HepG2 (cell line): ENCODE data around the gene CNN3. TPM values are rescaled to one million over a fixed set of nuclear protein-coding genes. Genes with fewer than 3 reads are reported as not detected.

Experiments used
- ATAC-seq: fragments of 200-7000 bp; cut with Tn5 transposase; 3 replicates; pipeline ENCODE4 v1.9.1; 2020; ENCODE audit warnings: mild to moderate bottlenecking, moderate library complexity
- BruUV-seq: library from RNA; stranded (reverse); fragments of 400-500 nt; replicated peaks from 2 replicates; lab custom pipeline; 2021; lab: Mats Ljungman, UMichigan
- CTCF ChIA-PET: fragments of 300-600 bp; formaldehyde crosslinking; extraction: SDS; loops from one replicate; lab custom pipeline; 2021; ENCODE audit warnings: low total read pairs, inconsistent platforms, low intra/inter-chr PET ratio; lab: Yijun Ruan, JAX
- POLR2A ChIA-PET: fragments of 350-600 bp; sonication (Branson Sonifier 250); formaldehyde crosslinking; loops from one replicate; lab custom pipeline; 2020; ENCODE audit warnings: antibody characterized with exemption, inconsistent platforms; lab: Yijun Ruan, JAX
- DNase-seq: peaks from one replicate; pipeline ENCODE4 v3.0.0-alpha.2; 2015; ENCODE audit warnings: low spot score
- FAIRE-seq: peaks from 3 replicates; lab custom pipeline; 2011; peaks lifted over from hg19 to GRCh38; lab: Jason Lieb, UNC
- H2AFZ ChIP-seq: one replicate; pipeline ENCODE4 v1.6.1; 2011; ENCODE audit warnings: low read length, inconsistent platforms
- H3K27ac ChIP-seq: fragments of 300-600 bp; 3 replicates; pipeline ENCODE4 v1.8.0; 2011; ENCODE audit warnings: mixed run types, mild to moderate bottlenecking, mixed read lengths, low read length, inconsistent platforms; ENCODE audit not compliant: insufficient read depth; ENCODE audit errors: extremely low read length
- H3K27me3 ChIP-seq, 2 experiments: fragments of 200-600 bp in 1 of 2; 2 replicates in 1 of 2; 3 replicates in 1 of 2; pipeline versions ENCODE4 v1.6.0 to v1.8.0; 2011; ENCODE audit warnings: low read length in 2 of 2, mild to moderate bottlenecking in 2 of 2, moderate library complexity in 2 of 2, inconsistent platforms in 1 of 2; ENCODE audit not compliant: insufficient read depth in 2 of 2, control insufficient read depth in 1 of 2
- H3K36me3 ChIP-seq, 2 experiments: fragments of 200-600 bp in 1 of 2; replicated peaks in 1 of 2; 2 replicates in 1 of 2; 3 replicates in 1 of 2; pipeline versions ENCODE4 v1.5.1 to v1.8.0; 2011; ENCODE audit warnings: low read length in 2 of 2, inconsistent platforms in 1 of 2; ENCODE audit not compliant: insufficient read depth in 2 of 2, control insufficient read depth in 1 of 2
- H3K4me1 ChIP-seq: 2 replicates; pipeline ENCODE4 v1.5.1; 2012; ENCODE audit warnings: low read length, inconsistent platforms; ENCODE audit not compliant: insufficient read depth
- H3K4me2 ChIP-seq: 2 replicates; pipeline ENCODE4 v1.6.0; 2011; ENCODE audit warnings: low read depth, low read length, inconsistent platforms
- H3K4me3 ChIP-seq, 3 experiments: fragments of 200-600 bp in 1 of 3; sonication (generic), shearing (Covaris generic) in 1 of 3; replicated peaks in 1 of 3; 2 replicates each; pipeline ENCODE4 v1.5.1; 2011 to 2016; ENCODE audit warnings: low read length in 3 of 3, inconsistent platforms in 2 of 3, low read depth in 2 of 3, mild to moderate bottlenecking in 2 of 3, control low read depth in 1 of 3, mixed read lengths in 1 of 3; ENCODE audit not compliant: insufficient read depth in 1 of 3
- H3K79me2 ChIP-seq: one replicate; pipeline ENCODE4 v1.6.1; 2011; ENCODE audit warnings: low read length, inconsistent platforms; ENCODE audit not compliant: insufficient read depth
- H3K9ac ChIP-seq: 2 replicates; pipeline ENCODE4 v1.6.0; 2011; ENCODE audit warnings: mild to moderate bottlenecking, low read depth, low read length, inconsistent platforms; ENCODE audit not compliant: insufficient read depth
- H3K9me3 ChIP-seq: 2 replicates; pipeline ENCODE4 v1.5.1; 2012; ENCODE audit warnings: mild to moderate bottlenecking, low read length
- H4K20me1 ChIP-seq: 2 replicates; pipeline ENCODE4 v1.6.0; 2011; ENCODE audit warnings: inconsistent platforms, mild to moderate bottlenecking, low read length, moderate library complexity; ENCODE audit not compliant: insufficient read depth
- ASH2L ChIP-seq: fragments of 300-600, 200-600 bp; sonication (generic); IDR thresholded peaks from 2 replicates; pipeline ENCODE4 v1.7.0; 2017; ENCODE audit warnings: low read depth, mild to moderate bottlenecking, moderate library complexity, mixed read lengths, low read length; ENCODE audit not compliant: insufficient read length
- EP300 ChIP-seq, 3 experiments: sonication (generic) in 1 of 3; formaldehyde crosslinking in 1 of 3; IDR thresholded peaks; 2 replicates each; pipeline versions ENCODE4 v1.5.1 to v1.6.1; 2011 to 2020; ENCODE audit warnings: low read depth in 2 of 3, low read length in 2 of 3, borderline replicate concordance in 1 of 3, improper control_type of control experiment in 1 of 3, mild to moderate bottlenecking in 1 of 3, missing genetic modification reagents in 1 of 3, moderate library complexity in 1 of 3
- FOXO1 ChIP-seq: sonication (generic); formaldehyde crosslinking; IDR thresholded peaks from 2 replicates; pipeline ENCODE4 v1.4.0; 2020; ENCODE audit warnings: missing genetic modification reagents
- GATAD2A ChIP-seq: IDR thresholded peaks from 2 replicates; pipeline ENCODE4 v1.6.1; 2016
- HMG20A ChIP-seq: IDR thresholded peaks from 2 replicates; pipeline ENCODE4 v1.6.1; 2016; ENCODE audit warnings: borderline replicate concordance
- HNF4A ChIP-seq: sonication (generic); formaldehyde crosslinking; IDR thresholded peaks from 2 replicates; pipeline ENCODE4 v1.4.0; 2020; ENCODE audit warnings: missing genetic modification reagents
- KLF11 ChIP-seq: IDR thresholded peaks from 2 replicates; pipeline ENCODE4 v1.6.1; 2016; ENCODE audit warnings: missing compliant biosample characterization
- PCBP2 ChIP-seq: fragments of 200-400 bp; formaldehyde crosslinking; optimal IDR thresholded peaks from 2 replicates; pipeline ENCODE3; 2018; ENCODE audit warnings: low read length, low read depth; ENCODE audit not compliant: poor library complexity, severe bottlenecking
- SOX6 ChIP-seq, 2 experiments: fragments of 450-650 bp in 1 of 2; sonication (generic) in 1 of 2; formaldehyde crosslinking in 1 of 2; IDR thresholded peaks; 2 replicates each; pipeline versions ENCODE4 v1.4.0 to v1.6.1; 2017 to 2020; ENCODE audit warnings: antibody characterized with exemption in 1 of 2, mild to moderate bottlenecking in 1 of 2, missing genetic modification reagents in 1 of 2
- TEAD3 ChIP-seq: optimal IDR thresholded peaks from 2 replicates; pipeline ENCODE3; 2016; ENCODE audit warnings: borderline replicate concordance
- ZC3H13 ChIP-seq: sonication (generic); formaldehyde crosslinking; IDR thresholded peaks from 2 replicates; pipeline ENCODE4 v1.8.1; 2023; ENCODE audit warnings: mild to moderate bottlenecking, missing genetic modification reagents, moderate library complexity
- ZNF644 ChIP-seq: IDR thresholded peaks from 2 replicates; pipeline ENCODE4 v1.6.1; 2016; ENCODE audit warnings: low read depth
- ZSCAN31 ChIP-seq: sonication (generic); formaldehyde crosslinking; IDR thresholded peaks from 2 replicates; pipeline ENCODE4 v1.5.0; 2020; ENCODE audit warnings: low read depth, mild to moderate bottlenecking, missing genetic modification reagents
- WGBS: methylation state at CpG from one replicate; pipeline ENCODE4 v1.1.6; 2017; ENCODE audit warnings: low lambda C conversion rate; 5-methylcytosine and 5-hydroxymethylcytosine counted together
- in situ Hi-C: cut with HindIII; loops from 2 replicates; pipeline ENCODE4 v1.10.0; 2017; ENCODE audit warnings: low pct_unique_long_range_greater_than_20kb; ENCODE audit not compliant: extremely low pct_ligation_motif_present
- intact Hi-C: fragments of 100-400 bp; cut with micrococcal nuclease; formaldehyde crosslinking; loops from one replicate; pipeline ENCODE4 v1.10.0; 2022; ENCODE audit not compliant: unreplicated experiment
- polyA plus RNA-seq, 8 experiments: library from polyadenylated mRNA; depleted of rRNA in 3 of 8; stranded (reverse) in 7 of 8; unstranded in 1 of 8; fragments of >200 nt; fragmentation: Illumina TruSeq in 4 of 8; extraction: Trizol in 4 of 8; gene quantifications; 2 replicates each; pipeline versions ENCODE4 v1.2.1 to v1.2.3, GENCODE V29; 2011 to 2016; ENCODE audit warnings: low read depth in 4 of 8, missing spikeins in 1 of 8, mixed read lengths in 1 of 8; ENCODE audit not compliant: insufficient read depth in 1 of 8
- total RNA-seq, 5 experiments: library from RNA; depleted of rRNA; stranded (reverse); fragments of >200 nt; fragmentation: Illumina TruSeq; extraction: Trizol; gene quantifications; 2 replicates each; pipeline ENCODE4 v1.2.3, GENCODE V29; 2016; ENCODE audit warnings: low read depth in 1 of 5
- TF ChIP-seq, protein P1 (sequence below): sonication (generic); formaldehyde crosslinking; IDR thresholded peaks from 2 replicates; pipeline ENCODE4 v1.8.0; 2022; ENCODE audit warnings: mild to moderate bottlenecking, missing genetic modification reagents

Gene CNN3
- total and polyA plus RNA-seq, 2 of the 13 experiments (the other 11 are each of a cell fraction or from before 2014, with no cell fraction given): 113 to 223 TPM

DNA sequence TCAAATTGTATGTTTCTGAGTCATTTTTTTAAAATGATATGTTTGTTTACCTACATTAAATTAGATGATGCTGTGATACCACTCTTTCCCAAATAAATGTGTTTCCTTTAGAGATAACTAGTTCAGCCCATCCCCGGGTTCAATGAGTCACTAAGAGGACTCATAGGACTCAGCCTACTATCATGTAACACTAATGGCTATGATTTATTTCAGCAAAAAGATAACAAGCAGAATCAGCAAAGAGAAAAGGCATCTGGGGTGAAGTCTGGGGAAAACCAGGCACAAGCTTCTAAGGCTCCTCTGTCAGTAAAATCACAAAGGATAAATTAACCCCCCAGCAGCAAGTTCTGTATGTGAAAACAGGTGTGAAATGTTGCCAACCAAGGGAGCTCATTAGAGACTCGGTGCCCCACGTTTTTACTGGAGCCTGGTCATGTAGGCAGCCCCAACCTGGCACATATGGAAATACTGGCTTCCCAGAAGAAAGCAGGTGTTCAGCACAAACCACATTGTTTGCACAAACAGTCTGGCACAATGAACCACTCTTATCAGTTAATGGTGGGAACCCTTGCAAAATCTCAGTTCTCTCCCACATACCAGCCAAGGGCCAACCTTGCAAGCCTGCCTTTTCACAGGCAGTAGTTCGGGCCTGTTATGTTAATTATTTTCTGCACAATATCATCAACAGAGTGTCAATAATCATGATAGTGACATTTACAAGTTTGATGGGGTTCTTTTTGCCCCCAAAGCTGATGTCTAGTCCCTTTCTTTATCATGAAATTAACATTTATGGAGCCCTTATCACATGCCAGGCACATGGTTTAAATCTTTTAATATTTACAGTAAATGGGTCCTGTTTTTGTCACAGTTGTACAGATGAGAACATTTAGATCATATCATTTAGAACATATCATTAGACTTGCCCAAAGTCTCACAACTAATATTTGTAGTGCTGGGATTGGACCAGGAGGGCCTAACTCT is 23.1 kb upstream of the CNN3 start (continued):
- no peak for TF ChIP-seq SOX6 (IDR thresholded peaks at IDR 0.05)
- TF ChIP-seq SOX6 (CRISPR knock-in tag; IDR thresholded peaks at IDR 0.05): peak; percentile 71
- TF ChIP-seq ZNF644 (CRISPR knock-in tag): peak; percentile 76
- TF ChIP-seq FOXO1 (CRISPR knock-in tag): 0 out of 2 replicates have a peak, but pooled peaks have one; percentile 22
- no peak for TF ChIP-seq PCBP2
- TF ChIP-seq ASH2L: peak; percentile 23
- peak; percentile 61 for TF ChIP-seq TEAD3 (CRISPR knock-in tag)
- TF ChIP-seq, protein P1, sequence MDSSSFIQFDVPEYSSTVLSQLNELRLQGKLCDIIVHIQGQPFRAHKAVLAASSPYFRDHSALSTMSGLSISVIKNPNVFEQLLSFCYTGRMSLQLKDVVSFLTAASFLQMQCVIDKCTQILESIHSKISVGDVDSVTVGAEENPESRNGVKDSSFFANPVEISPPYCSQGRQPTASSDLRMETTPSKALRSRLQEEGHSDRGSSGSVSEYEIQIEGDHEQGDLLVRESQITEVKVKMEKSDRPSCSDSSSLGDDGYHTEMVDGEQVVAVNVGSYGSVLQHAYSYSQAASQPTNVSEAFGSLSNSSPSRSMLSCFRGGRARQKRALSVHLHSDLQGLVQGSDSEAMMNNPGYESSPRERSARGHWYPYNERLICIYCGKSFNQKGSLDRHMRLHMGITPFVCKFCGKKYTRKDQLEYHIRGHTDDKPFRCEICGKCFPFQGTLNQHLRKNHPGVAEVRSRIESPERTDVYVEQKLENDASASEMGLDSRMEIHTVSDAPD: peak; percentile 65; the same call in 1 of the 2 replicates
- TF ChIP-seq EP300 (IDR thresholded peaks at IDR 0.05; ENCODE audit: low read depth in 2 of 2, low read length in 2 of 2): peak in 1 of 2 experiments; percentile 18; a peak in 1 of 4 replicates
- TF ChIP-seq EP300 (CRISPR knock-in tag; IDR thresholded peaks at IDR 0.05; ENCODE audit: borderline replicate concordance): no peak
- TF ChIP-seq GATAD2A (CRISPR knock-in tag): peak; percentile 70
- TF ChIP-seq HMG20A (CRISPR knock-in tag): peak; percentile 53; the same call in 1 of the 2 replicates

DNA sequence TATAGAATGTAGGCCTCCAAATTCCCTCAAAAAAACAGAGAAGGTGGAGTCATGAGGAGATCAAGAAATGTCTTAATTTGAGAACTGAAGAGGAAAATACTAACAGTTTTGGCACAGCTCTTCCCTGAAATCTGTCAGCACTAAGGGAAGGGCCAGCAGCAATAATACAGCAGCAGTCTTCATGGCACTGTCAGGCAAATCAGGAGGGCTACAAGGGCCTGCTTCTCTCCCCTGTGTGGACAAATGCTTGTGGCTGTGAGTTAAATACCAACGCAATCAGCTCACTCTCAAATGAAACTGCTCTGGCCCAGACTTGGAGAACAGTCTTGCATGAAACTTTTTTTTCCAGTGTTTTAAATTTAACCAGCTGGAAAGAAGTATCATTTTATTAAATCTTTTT is 20.5 kb upstream of the CNN3 start:
- H3K9me3 ChIP-seq: no peaks in the 10 kb centered on the region
- no TSS peak for BruUV-seq
- no peak for ATAC-seq
- H3K36me3 ChIP-seq: no peaks in the 10 kb centered on the region; a peak in 1 of 5 replicates
- H4K20me1 ChIP-seq: no peaks in the 10 kb centered on the region
- no peak for DNase-seq
- FAIRE-seq: no peak
- in situ Hi-C loops: no loop called here
- H3K4me2 ChIP-seq: no peak overlapping the region
- H3K27ac ChIP-seq: no peak overlapping the region
- no peak overlapping the region for H3K4me3 ChIP-seq
- intact Hi-C loops: no loop called here
- ChIA-PET POLR2A (no interaction called here), CTCF (no interaction called here)
- H3K27me3 ChIP-seq: no peaks in the 10 kb centered on the region
- H2AFZ ChIP-seq: no peak overlapping the region
- TF ChIP-seq KLF11 (CRISPR knock-in tag) (no peak), ZSCAN31 (CRISPR knock-in tag) (no peak), ZC3H13 (CRISPR knock-in tag) (no peak), HNF4A (CRISPR knock-in tag) (no peak)
- TF ChIP-seq, protein P1: no peak
- no peaks in the 10 kb centered on the region for H3K79me2 ChIP-seq
- WGBS: 94% methylated on average over 1 of the region's 1 CpG
- peaks cover 36% of the 10 kb centered on the region for H3K4me1 ChIP-seq
- H3K9ac ChIP-seq: no peak overlapping the region
